Measurements from ENCODE around the gene MAPK12. TPM values are rescaled to one million over a fixed set of nuclear protein-coding genes. Genes with fewer than 3 reads are reported as not detected.

MAPK12 gene
- total and polyA plus RNA-seq, 2 of the 4 experiments (the other 2 are of a cell fraction), result 41.0 to 56.3 TPM

DNA sequence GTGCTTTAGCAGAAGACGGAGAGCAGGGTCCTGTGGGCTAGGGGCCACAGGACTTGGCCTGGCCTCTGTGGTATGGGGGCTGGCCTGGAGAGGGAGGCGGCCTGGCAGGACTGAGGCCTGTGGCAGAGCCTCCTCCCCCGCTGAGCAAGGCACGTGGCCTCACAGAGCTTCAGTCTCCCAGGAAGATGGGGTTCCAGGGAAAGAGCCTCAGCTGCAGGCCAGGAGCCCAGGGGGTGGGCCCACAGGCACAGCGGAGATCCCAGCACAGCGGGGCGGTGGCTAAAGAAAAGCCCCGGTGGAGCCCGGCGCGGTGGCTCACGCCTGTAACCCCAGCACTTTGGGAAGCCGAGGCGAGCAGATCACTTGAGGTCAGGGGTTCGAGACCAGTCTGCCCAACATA lies 2.2 kb downstream of the MAPK12 start:
- Histone ChIP-seq H2AFZ (replicated peaks; ENCODE audit: low read length, poor library complexity) (no peak overlapping the region), H3K56ac (ENCODE audit: extremely low read depth, insufficient read depth, low read length) (no peak overlapping the region), H3K27me3 (ENCODE audit: control insufficient read depth, insufficient read depth, low read length) (no peaks in the 10 kb centered on the region), H3K9me3 (ENCODE audit: control insufficient read depth, insufficient read depth, low read length) (no peaks in the 10 kb centered on the region), H4K8ac (ENCODE audit: low read depth in 2 of 2, low read length in 2 of 2) (no peak overlapping the region), H3K23ac (ENCODE audit: low read depth, low read length) (no peak overlapping the region), H3K9me1 (ENCODE audit: insufficient read depth, low read length) (peaks cover 4% of the 10 kb centered on the region; the same call in 1 of the 2 replicates), H3K9ac (ENCODE audit: low read depth, low read length) (no peak overlapping the region), H3K14ac (replicated peaks; ENCODE audit: low read depth, low read length) (no peak overlapping the region), H3K4me1 (ENCODE audit: control insufficient read depth, insufficient read depth, low read length) (peaks cover 17% of the 10 kb centered on the region), H2AK5ac (ENCODE audit: low read depth, low read length) (no peak overlapping the region), H3K79me1 (ENCODE audit: low read depth in 1 of 2, low read length in 2 of 2) (peaks cover 9 to 43% of the 10 kb centered on the region in 2 experiments; a peak in 3 of 4 replicates), H3K4me3 (ENCODE audit: insufficient read depth, low read depth, low read length) (no peak overlapping the region), H2AK9ac (replicated peaks; ENCODE audit: low read depth, low read length, poor library complexity) (peak overlapping the region; percentile 72), H2BK15ac (ENCODE audit: low read depth, low read length) (no peak overlapping the region), H4K20me1 (ENCODE audit: insufficient read depth, low read length) (peaks cover 24% of the 10 kb centered on the region), H3K4ac (ENCODE audit: low read depth, low read length) (no peak overlapping the region; the same call in 1 of the 2 replicates), H2BK20ac (ENCODE audit: low read depth, low read length) (no peak overlapping the region), H3K27ac (ENCODE audit: insufficient read depth, low read length) (no peak overlapping the region), H3K36me3 (ENCODE audit: control insufficient read depth, insufficient read depth, low read length) (peaks cover 27% of the 10 kb centered on the region; the same call in 1 of the 2 replicates), H3K4me2 (ENCODE audit: low read depth, low read length) (no peak overlapping the region), H2BK120ac (ENCODE audit: low read depth, low read length) (no peak overlapping the region), H3K18ac (ENCODE audit: low read depth, low read length) (no peak overlapping the region), H4K91ac (ENCODE audit: insufficient read depth, low read depth, low read length) (no peak overlapping the region), H4K5ac (ENCODE audit: low read depth, low read length) (no peak overlapping the region), H2BK5ac (ENCODE audit: low read depth, low read length, poor library complexity, severe bottlenecking) (no peak overlapping the region)
- ATAC-seq (ENCODE audit: low read depth), result no peak
- no peak for DNase-seq
- POLR2A ChIA-PET (ENCODE audit: unreplicated experiment), result no interaction called here
- dilution Hi-C loops (cut with HindIII; ENCODE audit: low sequenced_read_pairs, unreplicated experiment) (no loop called here), in situ Hi-C loops (cut with MboI; ENCODE audit: low sequenced_read_pairs) (no loop called here), intact Hi-C loops (cut with micrococcal nuclease) (no loop called here)
- 97% methylated on average over 7 of the region's 15 CpGs; no CpG with 5 or more reads in 1 of the 2 experiments for WGBS, 2 experiments (ENCODE audit: extremely low coverage in 2 of 2, insufficient read length in 1 of 2)
- no TSS peak for BruUV-seq (replicated peaks)
- TF ChIP-seq SMC3 (IDR thresholded peaks at IDR 0.05; ENCODE audit: low read depth, low read length), result no peak
- no peak for TF ChIP-seq POLR2A (IDR thresholded peaks at IDR 0.05; ENCODE audit: low read depth, low read length)
- TF ChIP-seq RAD21 (IDR thresholded peaks at IDR 0.05; ENCODE audit: low read length), result no peak
- no peak for TF ChIP-seq FOS (IDR thresholded peaks at IDR 0.05; ENCODE audit: low read depth, low read length)
- TF ChIP-seq MAZ (IDR thresholded peaks at IDR 0.05; ENCODE audit: borderline replicate concordance, low read depth, low read length), result no peak
- TF ChIP-seq, protein P1, sequence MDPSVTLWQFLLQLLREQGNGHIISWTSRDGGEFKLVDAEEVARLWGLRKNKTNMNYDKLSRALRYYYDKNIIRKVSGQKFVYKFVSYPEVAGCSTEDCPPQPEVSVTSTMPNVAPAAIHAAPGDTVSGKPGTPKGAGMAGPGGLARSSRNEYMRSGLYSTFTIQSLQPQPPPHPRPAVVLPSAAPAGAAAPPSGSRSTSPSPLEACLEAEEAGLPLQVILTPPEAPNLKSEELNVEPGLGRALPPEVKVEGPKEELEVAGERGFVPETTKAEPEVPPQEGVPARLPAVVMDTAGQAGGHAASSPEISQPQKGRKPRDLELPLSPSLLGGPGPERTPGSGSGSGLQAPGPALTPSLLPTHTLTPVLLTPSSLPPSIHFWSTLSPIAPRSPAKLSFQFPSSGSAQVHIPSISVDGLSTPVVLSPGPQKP (IDR thresholded peaks at IDR 0.05; ENCODE audit: borderline replicate concordance, low read depth, low read length), result no peak
- TF ChIP-seq RCOR1 (IDR thresholded peaks at IDR 0.05; ENCODE audit: insufficient replicate concordance, low read length), result no peak
- no peak for TF ChIP-seq NFE2L2 (IDR thresholded peaks at IDR 0.05; ENCODE audit: low read depth, low read length)
- TF ChIP-seq MAFK (IDR thresholded peaks at IDR 0.05; ENCODE audit: low read depth, low read length), result no peak
- TF ChIP-seq CHD1 (IDR thresholded peaks at IDR 0.05; ENCODE audit: low read depth, low read length), result no peak
- TF ChIP-seq RFX5 (IDR thresholded peaks at IDR 0.05; ENCODE audit: low read depth, low read length), result no peak
- TF ChIP-seq, protein P2, sequence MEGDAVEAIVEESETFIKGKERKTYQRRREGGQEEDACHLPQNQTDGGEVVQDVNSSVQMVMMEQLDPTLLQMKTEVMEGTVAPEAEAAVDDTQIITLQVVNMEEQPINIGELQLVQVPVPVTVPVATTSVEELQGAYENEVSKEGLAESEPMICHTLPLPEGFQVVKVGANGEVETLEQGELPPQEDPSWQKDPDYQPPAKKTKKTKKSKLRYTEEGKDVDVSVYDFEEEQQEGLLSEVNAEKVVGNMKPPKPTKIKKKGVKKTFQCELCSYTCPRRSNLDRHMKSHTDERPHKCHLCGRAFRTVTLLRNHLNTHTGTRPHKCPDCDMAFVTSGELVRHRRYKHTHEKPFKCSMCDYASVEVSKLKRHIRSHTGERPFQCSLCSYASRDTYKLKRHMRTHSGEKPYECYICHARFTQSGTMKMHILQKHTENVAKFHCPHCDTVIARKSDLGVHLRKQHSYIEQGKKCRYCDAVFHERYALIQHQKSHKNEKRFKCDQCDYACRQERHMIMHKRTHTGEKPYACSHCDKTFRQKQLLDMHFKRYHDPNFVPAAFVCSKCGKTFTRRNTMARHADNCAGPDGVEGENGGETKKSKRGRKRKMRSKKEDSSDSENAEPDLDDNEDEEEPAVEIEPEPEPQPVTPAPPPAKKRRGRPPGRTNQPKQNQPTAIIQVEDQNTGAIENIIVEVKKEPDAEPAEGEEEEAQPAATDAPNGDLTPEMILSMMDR (conservative IDR thresholded peaks at IDR 0.05; ENCODE audit: low read depth, low read length), result no peak
- TF ChIP-seq BHLHE40 (IDR thresholded peaks at IDR 0.05; ENCODE audit: low read depth, low read length), result no peak
- no peak for TF ChIP-seq MXI1 (IDR thresholded peaks at IDR 0.05; ENCODE audit: borderline replicate concordance, low read depth, low read length)
- TF ChIP-seq, protein P3, sequence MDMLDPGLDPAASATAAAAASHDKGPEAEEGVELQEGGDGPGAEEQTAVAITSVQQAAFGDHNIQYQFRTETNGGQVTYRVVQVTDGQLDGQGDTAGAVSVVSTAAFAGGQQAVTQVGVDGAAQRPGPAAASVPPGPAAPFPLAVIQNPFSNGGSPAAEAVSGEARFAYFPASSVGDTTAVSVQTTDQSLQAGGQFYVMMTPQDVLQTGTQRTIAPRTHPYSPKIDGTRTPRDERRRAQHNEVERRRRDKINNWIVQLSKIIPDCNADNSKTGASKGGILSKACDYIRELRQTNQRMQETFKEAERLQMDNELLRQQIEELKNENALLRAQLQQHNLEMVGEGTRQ (IDR thresholded peaks at IDR 0.05; ENCODE audit: low read depth, low read length), result no peak
- CTCF ChIA-PET, result no interaction called here
